22Rv1 (cell line): Measurements from ENCODE around the gene INTS1.

ENCODE experiments used
- CTCF ChIP-seq: fragments of 450-650 bp; IDR thresholded peaks from 2 replicates; pipeline ENCODE4 v1.5.1; 2017; ENCODE audit warnings: mild to moderate bottlenecking
- ZFX ChIP-seq: fragments of 450-650 bp; IDR thresholded peaks from 2 replicates; pipeline ENCODE4 v1.6.1; 2017; ENCODE audit warnings: antibody characterized with exemption, borderline replicate concordance

DNA sequence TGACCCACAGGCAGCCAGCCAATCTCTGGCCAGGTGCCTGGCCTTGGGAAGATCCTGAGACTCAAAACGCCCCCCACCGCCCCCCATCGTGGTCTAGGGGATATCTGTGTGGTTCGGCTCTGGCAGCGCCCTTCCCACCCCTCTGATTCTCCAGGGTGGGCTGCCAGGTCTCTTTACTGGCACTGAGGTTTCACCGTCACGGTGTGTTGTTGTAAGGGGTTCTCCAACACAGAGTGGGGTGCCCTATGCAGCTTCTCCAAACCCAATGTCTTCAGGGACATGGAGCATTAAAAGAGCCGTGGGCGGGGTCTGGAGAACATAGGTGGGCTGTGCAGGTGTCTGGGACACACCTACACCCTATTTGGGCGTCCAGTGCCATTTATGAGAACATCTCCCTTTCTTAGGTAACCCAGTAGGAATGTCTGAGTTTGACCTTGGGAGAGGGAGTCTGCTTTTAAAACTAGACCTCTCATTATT is 27.8 kb upstream of the INTS1 start:
- no peak for TF ChIP-seq CTCF
- TF ChIP-seq ZFX: no peak
